Muscle of back (tissue), 13 donors: ENCODE data around the gene ZIC2. TPM values are rescaled to one million over a fixed set of nuclear protein-coding genes. Genes with fewer than 3 reads are reported as not detected.
"Not testable (repeated sequence)": the region's sequence is repeated elsewhere in the genome, so short reads cannot be mapped to it uniquely, and the experiment has no call there.

Source experiments
- DNase-seq, 3 donors: peaks; one replicate each; pipeline versions ENCODE4 v3.0.0 to v3.0.0-alpha.2; 2013
- long read RNA-seq, 9 donors: transcript quantifications; one replicate each; lab custom pipeline, GENCODE V29; 2026
- polyA plus RNA-seq, 10 donors: library from polyadenylated mRNA; unstranded; fragments of 120-200 nt; gene quantifications; one replicate each; pipeline ENCODE4 v1.2.1, GENCODE V29; 2013; ENCODE audit not compliant: insufficient read length in 10 of 10

The ZIC2 gene
- polyA plus RNA-seq: under 1 TPM in 6 of 10 donors, not detected in 4; 0.05 to 0.57 (median 0.18) TPM
- long read RNA-seq, donor 1: 0 reads
- long read RNA-seq, donor 2: 0 reads
- long read RNA-seq, donor 3: 0 reads
- long read RNA-seq, donor 4: 0 reads
- long read RNA-seq, donor 5: 0 reads
- long read RNA-seq, donor 6: 0 reads
- long read RNA-seq, donor 7, partial matches to known transcripts: 0 of 1 reads
- long read RNA-seq, donor 7, other reads (novel, unspliced or antisense): 0 of 1 reads
- long read RNA-seq, donor 8: 0 reads
- long read RNA-seq, donor 9: 0 reads

DNA sequence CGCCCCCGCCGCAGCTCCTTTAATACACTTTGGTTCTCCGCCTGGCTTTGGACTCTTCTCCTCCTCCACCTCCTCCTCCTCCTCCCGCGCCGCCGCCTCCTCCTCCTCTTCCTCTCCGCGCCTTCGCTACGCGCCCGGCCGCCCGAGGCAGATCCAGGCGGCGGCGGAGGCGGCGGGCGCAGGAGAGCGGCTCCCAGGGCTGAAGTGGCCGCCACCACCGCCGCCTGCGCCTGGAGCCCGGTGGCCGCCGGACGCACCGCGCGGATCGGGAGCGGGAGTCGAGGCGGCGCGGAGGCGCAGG, at the start of gene ZIC2:
ZIC2 (plus strand) TSS at position 50 of the 301 bp plus-strand sequence. CDS start 281 bp downstream, outside the sequence.
- peak in 1 of 3 donors; percentile 49 for DNase-seq

DNA sequence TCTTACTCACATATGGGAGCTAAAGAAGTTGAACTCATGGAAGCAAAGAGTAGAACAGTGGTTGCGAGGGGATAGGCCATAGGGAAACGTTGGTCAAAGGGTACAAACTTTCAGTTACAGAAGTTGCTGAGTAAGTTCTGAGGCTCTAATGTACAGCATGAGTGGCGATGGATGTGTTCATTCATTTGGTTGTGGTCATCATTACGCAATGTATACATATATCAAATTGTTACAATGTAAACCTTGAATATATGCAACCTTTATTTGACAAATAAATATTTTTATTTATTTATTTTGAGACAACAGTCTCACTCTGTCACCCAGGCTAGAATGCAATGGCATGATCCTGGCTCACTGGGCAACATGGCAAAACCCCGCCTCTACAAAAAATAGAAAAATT, 48.7 kb upstream of the ZIC2 start:
- no peak for DNase-seq

DNA sequence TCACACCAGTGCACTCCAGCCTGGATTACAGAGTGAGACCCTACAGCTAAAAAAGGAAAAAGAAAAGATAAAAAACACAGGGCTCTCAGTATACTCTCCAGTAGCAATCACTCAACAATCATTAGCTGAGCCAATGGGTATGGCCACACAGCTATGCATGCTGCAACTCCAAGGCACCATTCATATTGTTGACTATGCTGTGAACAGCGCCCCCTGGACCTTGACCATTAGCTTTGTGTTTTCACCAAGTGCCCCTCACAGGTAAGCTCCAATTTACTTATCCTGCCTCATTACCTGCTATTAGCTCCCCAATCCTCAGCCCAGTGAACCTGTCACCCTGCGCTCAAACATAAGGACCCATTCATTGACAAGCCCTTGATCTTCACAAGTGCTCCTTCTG, 45.8 kb upstream of the ZIC2 start:
- no peak for DNase-seq

DNA sequence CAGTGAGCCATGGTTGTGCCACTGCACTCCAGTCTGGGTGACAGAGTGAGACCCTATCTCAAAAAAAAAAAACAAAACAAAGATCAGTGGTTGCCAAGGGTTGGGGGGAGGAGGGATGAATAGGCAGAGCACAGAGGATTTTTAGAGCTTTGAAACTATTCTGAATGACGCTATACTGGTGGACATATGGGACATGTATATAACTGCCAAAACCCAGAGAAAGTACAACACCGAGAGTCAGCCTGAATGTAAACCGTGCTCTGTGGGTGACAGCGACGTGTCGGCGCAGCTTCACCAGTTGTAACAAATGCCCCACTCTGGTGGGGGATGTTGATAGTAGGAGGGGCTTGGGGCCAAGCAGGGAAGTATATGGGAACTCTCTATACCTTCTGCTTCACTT, 42.9 kb upstream of the ZIC2 start:
- DNase-seq: no peak

DNA sequence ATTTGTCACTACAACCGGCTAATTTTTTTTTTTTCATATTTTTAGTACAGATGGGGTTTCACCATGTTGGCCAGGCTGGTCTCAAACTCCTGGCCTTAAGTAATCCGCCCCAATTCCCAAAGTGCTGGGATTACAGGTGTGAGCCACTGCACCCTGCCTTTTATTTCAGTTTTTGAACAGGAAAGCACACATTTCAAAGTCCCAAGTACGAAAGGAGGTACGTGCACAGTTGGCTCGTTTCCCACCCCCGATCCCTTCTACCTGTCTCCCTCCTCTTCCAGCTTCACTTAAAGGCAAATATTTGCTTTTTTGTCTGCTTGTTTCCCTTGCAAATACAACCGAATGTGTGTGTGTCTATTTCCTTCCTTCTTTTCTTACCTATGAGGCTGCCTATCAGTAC, 40.5 kb upstream of the ZIC2 start:
- DNase-seq: no peak

DNA sequence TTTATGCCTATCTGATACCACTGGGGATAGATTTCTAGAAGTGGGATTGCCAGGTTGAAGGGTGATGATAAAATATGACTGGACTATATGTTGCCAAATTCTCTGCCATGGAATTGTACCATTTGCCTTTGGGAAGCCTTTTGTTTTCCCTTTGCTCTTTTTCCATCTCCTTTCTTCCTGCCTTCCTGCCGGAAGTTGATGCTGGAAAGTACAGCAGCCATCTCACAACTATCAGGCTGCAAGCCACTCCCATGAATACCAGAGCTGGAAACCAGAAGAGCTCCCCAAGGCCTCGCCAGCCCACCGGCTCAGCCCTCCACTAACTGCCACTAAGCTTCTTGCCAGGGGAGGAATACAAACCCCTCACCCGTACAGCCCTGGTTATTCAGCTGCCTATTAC, 39.7 kb upstream of the ZIC2 start:
- DNase-seq: no peak

DNA sequence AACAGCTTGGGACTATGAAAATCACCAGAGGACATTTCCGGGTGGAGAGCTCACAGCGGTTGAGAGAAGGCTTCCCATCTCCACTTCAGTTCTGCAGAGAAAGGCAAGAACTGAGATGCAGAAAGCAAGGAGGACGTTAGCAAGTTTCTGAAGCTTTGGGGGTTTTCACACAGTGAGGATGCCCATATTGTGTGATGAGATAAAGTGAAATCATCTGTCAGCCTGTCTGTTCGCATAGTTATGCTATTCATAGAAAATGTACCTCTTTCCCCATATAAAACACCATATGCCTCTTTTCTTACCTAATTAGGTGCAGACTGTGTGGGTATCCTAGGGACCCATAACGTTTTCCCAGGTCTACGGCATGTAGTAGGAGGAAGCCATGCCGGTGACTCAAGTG, 37.5 kb upstream of the ZIC2 start:
- no peak for DNase-seq

DNA sequence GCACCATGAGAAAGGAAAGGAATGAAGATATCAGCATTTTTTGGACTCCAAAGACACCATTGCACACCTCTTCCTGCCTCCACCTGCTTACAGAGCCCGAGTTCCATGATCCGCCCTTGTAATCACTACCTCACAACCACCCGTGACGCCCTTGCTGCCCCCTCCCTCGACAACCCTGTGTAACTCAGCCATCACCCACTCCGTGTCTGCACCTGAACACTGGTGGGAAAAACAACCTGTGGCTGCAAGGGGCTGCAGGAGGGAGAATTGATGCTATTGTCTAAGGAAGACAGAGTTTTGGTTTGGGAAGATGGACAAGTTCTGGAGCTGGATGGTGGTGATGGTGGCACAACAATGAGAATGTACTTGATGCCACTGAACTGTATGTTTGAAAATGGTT, 37.0 kb upstream of the ZIC2 start:
- no peak for DNase-seq

DNA sequence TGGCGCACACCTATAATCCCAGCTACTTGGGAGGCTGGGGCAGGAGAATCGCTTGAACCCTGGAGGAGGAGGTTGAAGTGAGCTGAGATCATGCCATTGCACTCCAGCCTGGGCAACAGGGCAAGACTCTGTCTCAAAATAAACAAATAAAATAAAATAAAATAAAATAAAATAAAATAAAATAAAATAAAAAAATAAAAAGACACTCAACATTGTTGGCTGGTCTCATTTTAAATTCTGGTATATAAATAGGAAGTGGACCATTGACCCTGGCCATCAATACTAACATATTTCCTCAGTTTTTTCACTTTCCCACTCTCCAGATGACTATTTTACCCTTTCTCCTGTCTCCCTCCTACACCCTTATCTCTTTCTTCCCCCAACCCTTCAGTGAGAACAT, 36.1 kb upstream of the ZIC2 start:
- DNase-seq: not testable (repeated sequence)

DNA sequence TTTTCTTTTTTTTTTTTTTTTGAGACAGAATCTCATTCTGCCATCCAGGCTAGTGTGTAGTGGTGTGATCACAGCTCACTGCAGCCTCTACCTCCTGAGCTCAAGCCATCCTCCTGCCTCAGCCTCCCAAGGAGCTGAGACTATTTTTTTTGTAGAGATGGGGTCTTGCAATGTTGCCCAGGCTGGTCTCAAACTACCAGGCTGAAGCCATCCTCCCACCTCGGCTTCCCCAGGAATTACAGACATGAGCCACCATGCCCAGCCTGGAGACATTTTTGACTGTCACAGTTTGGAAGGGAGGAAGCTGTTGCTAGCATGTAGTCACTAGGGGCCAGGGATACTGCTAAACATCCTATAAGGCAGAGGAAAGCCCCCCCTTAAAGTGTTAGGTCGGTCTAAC, 33.9 kb upstream of the ZIC2 start:
- DNase-seq: no peak

DNA sequence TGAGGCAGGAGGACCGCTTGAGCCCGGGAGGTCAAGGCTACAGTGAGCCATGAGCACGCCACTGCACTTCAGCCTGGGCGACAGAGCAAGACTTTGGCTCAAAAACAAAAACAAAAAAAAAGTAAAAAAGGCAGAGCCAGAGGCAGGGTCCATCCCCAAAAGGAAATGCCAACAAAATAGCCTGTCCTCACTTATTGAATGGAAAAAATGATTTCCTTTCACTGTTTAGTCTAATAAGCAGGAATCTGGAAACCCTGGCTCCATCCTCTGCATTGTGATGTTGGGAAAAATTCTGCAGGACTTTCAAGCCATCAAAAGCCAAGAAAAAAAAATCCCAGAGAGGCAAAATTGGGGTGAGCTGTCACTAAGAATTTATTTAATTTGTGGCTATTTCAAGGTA, 33.2 kb upstream of the ZIC2 start:
- no peak for DNase-seq

DNA sequence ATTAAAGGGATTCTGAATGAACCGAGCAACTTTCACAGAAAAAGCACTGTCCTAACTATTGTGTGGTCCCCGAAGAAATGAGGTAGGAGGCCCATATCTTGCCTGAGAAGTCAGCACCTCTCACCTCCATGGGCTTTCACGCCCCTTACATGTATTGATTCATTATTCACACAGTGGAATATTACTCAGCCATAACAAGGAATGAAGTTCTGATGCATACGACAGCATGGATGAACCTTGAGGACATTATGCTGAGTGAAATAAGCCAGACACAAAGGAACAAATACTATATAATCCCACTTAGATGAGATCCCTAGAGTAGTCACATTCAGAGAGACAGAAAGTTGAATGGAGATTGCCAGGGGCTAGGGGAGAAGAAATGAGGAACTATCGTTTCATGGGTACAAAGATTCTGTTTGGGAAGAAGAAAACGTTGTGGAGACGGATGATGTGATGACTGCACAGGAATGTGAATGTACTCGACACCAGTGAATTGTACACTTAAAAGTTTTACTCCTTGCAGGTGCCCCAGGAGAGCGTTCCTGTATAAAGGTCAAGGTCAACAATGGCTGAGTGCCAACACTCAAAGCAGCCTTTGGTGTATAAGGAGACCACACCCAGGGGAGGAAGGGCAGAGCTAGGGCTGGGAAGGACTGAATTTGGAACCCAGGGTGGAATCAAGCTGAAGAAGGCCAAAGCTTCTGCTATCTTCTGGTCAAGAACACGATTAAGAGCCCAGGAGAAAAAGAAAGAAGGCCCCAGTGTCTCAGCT, 32.5 kb upstream of the ZIC2 start:
- DNase-seq: no peak

DNA sequence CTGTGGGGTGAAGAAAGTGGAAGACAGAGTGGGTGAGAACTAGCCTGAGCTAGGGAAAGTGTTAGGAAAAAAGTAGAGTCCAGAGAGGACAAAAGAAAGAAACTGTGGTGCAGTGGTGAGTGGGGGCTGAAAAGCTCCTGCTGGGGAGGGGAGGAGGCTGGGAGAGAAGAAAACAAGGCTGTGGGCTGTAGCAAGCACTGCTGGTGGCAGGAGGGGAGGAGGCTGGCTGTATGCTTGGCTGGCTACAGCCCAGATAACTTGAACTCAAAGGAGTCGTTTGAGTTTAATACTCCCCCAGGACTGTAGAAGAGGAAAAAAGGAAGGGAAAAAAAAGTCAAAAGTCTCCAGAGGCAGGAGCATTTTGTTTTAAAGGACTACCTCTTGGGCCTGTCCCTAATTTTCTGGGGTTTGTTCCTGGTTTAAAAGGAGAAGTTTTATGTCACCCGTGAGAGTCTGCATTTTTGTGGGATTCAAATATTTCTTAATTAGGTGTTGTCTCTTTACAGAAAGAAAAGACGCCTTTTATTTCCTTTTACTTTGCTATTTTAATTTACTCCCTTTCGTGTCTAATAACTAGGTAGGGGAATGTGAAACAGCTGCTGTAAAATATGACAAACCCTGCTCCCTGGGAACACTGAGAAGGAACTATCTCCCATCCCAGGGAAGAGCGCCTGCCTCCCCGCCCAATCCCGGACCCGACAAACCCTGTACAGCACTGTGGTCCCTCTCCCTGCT, 31.7 kb upstream of the ZIC2 start:
- DNase-seq: no peak

DNA sequence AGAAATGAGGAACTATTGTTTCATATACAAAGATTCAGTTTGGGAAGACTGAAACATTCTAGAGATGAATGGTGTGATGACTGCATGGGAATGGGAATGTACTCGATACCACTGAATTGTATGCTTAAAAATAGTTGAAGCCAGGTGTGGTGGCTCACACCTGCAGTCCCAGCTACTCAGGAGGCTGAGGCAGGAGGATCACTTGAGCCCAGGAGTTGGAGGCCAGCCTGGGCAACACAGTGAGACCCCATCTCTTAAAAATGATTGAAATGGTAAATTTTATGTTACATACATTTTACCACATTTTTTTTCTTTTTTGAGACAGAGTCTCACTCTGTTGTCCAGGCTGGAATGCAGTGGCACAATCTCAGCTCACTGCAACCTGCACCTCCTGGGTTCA, 29.9 kb upstream of the ZIC2 start:
- not testable (repeated sequence) for DNase-seq

DNA sequence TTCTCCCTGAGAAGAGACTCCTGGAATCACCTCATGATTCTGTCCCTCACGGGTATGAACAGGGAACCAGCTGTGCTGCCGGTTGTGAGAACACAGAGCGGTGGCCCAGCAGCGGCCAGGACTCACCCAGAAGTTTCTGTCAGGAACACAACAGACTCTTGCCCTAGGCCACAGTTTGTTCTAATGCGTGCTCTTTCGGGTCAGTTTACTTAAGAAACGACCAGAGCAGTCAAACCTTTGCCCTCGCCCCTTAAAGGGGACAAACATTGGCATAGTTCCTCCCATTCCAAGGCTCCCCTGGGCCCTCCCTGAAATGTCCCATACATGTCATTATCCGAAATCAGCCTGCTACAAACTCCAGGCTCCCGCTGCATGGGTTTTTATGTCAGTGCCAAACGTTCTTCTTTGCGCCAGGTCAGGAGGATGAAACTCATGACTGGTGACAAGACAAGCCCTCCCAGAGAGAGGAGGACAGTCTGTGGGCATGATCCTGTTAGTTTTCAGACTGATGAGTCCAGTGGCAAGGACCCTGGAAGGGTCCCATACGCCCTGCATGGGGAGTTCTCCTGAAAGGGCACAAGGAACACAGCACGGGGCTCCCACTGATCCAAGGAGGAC, 28.3 kb upstream of the ZIC2 start:
- DNase-seq: no peak

DNA sequence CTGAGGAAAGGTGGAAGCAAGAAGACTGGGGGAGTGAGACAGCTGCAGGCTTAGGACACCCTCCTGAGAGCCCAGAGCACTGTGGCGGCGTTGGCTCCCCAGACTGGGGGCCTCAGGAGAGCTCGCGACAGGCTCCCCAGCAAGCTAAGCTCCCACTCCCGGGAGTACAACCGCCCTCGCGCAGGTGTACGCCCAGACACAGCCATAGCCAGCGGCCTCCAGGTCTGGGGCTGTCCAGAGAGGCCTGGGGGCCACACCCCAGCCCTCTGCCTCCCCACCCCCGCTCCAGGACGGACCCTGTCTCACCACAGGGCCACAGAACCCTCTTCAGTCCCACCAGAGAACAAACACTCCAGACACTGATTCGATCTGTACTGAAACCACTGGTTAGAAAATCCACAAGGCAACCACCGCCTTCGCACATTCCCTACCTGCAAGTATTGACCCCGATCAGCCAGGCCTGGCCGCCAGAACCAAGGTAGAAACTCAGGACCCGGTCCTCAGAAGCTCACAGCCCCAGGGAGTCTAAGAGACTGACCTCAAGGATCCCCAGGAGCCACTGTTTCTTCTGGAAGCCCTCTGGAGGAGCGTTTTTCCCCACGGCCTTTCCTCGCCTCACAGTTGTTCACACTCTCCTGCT, 26.4 kb upstream of the ZIC2 start:
- no peak for DNase-seq

DNA sequence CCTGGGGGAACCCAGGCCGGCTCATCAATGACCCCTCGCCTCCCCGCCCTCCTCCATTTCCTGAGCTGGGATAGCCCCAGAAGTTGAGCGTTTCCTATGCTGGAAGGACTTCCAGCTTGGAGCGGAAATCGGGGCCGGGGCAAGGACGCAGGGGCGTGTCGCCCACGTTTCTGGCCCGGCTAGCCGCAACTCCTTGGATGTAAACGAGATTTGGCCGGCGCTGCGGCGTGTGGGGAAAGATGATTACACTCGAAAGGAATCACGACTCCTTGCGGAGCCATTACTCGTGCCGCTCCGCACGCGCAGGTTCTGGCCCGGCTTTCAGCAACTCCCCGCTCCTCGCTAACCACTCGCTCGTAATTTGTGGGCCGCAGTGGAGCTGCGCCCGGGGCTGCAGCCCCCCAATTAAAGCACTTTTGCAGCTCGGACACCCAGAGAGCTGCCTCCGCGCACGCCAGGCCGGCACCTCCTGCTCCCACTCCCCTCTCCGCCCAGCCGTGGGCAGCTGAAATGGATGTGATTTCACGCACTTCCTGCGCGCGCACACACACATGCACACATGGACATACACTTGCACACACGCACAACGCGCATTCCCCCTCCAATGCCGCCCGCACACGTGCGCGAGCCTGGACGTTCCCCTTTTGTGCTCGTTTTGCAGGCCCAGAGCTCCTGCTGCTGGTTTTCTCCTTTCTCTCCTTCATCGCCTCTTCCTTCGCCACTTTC, 25.7 kb upstream of the ZIC2 start:
- peak in 2 of 3 donors; percentile 72 to 88 for DNase-seq

DNA sequence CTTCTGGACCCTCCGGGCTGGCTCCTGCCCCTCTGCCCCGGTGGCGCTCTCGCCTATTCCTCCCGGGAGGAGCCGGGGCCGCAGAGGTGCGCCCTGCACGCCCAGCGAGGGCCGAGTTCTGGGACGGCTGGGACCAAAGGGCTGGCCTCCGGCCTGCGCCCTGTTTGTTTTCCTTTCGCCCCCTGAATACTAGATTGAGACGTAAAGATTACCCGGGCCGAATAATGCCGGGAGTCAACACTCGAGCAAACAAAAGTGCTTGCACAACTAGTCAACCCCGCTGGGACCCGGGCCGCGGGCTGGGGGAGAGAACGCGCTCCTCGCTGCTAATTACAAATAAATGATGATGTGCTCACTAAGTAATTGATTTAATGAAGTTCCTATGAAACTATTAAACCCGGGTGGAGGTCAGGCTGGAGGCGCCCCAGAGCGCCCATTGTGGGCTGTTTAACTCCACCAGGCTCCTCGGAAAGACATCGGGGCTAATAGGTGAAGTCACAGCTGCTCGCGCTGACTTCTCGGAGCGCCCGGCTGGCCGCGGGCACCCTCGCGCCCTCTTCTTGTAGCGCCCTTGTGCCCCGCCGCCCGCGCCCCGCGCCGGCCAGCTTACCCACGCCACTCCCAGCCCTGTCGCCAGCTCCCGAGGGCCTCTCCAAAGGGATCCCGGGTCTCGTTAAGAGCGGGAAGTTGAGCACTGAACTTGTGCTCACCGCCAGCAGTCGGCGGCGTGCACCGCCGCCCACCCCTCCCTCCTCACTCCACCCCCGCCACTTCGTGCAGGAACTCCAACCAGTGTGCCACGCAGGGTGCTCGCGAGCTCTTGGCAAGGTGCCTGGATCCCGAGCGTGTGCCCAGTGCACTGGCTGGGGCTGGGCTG, 24.9 kb upstream of the ZIC2 start:
- no peak for DNase-seq

DNA sequence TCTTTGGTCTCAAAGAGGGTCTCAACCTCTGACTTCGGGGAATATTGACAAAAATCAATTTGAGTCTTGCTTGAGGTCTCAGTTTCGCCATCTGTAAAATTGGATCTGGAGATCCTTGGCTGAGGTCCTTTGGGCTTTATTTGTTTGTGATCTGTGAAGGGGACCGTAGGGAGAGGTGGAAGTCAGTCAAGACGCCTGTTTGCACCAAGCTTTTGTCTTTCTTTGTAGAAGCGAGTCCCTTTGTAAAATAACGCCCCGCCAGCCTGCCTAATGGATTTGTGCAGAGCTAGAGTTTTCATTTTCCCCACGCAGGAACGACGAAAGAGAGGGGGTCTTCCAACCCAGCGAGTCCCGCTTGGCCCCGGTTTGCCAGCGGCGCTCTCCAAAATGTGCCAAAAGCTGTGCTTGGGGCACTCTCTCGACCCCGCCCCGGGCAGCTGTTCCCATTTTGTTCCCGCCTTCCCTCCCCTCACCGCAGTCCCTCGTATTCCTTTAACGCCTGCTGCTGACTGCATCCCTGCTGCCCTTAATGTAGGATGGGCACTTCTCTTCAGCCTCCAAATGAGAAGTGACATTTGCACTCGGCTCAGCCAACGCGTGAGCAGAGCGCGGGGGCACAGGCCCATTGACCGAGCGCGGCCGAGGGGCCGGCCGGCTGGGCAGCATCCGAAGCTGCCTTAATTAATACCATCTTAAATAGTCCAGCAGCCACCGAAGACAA, 23.0 kb upstream of the ZIC2 start:
- DNase-seq: no peak

DNA sequence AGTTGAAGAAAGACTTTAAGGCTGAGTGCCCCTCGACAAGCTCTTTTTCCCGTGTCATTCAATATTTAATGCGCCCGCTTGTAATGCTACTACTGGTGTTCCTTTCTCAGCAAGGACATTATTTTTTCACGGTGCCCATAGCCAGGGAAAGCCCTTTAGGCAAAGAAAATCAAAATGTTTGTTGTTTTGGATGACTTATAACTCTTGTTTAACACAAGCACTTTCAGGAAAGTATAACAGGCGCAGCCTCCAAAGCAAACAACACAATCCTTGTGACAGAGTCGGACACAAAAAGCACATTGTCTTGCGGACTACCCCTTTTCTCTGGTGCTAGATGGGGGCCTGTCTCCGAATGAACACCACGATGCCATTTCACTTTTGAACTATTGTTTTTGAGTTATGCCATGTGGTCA, 22.5 kb upstream of the ZIC2 start:
- DNase-seq: no peak
